Fibroblast of villous mesenchyme (primary cell): ENCODE results near the gene NUCKS1. TPM values are rescaled to one million over a fixed set of nuclear protein-coding genes. Genes with fewer than 3 reads are reported as not detected.

Experiments used
- DNase-seq: peaks from one replicate; pipeline ENCODE4 v3.0.0-alpha.2; 2010; ENCODE audit warnings: low read depth
- H3K4me3 ChIP-seq: 2 replicates; pipeline ENCODE4 v1.5.1; 2011; ENCODE audit warnings: low read depth, mild to moderate bottlenecking, low read length
- CTCF ChIP-seq: IDR thresholded peaks from 2 replicates; pipeline ENCODE4 v1.5.1; 2012; ENCODE audit warnings: low read depth, mild to moderate bottlenecking, low read length; ENCODE audit not compliant: insufficient read depth
- total RNA-seq: library from RNA; depleted of rRNA; stranded (reverse); fragments of >200 nt; gene quantifications from 2 replicates; pipeline ENCODE4 v1.2.3, GENCODE V29; 2012

NUCKS1 gene
- total RNA-seq, 1 donor, result 233 TPM

GRCh38 chr1:205678286-205679111 lies 71.5 kb downstream of the NUCKS1 start:
- peak; percentile 59 for DNase-seq
- TF ChIP-seq CTCF, result no peak
- peak overlapping the region; percentile 69 for H3K4me3 ChIP-seq

- DNase-seq, result no peak
- no peak overlapping the region for H3K4me3 ChIP-seq
- no peak for TF ChIP-seq CTCF
These were observed 72.8 kb downstream of the NUCKS1 start for GRCh38 chr1:205677167-205677566.

- DNase-seq, result no peak
- no peak overlapping the region for H3K4me3 ChIP-seq
- TF ChIP-seq CTCF, result no peak
These were observed 73.4 kb downstream of the NUCKS1 start for GRCh38 chr1:205676597-205676996.

GRCh38 chr1:205676002-205676401 lies 74.0 kb downstream of the NUCKS1 start:
- no peak for TF ChIP-seq CTCF
- DNase-seq, result no peak
- no peak overlapping the region for H3K4me3 ChIP-seq

GRCh38 chr1:205675247-205675646 lies 74.7 kb downstream of the NUCKS1 start:
- no peak for TF ChIP-seq CTCF
- H3K4me3 ChIP-seq, result no peak overlapping the region
- no peak for DNase-seq

- no peak for TF ChIP-seq CTCF
- no peak for DNase-seq
- no peak overlapping the region for H3K4me3 ChIP-seq
These were observed 77.0 kb downstream of the NUCKS1 start for GRCh38 chr1:205672970-205673369.
